Lower leg skin (tissue), 4 donors: ENCODE measurements around the gene THBS2. TPM values are rescaled to one million over a fixed set of nuclear protein-coding genes. Genes with fewer than 3 reads are reported as not detected.
A peak's percentile ranks its signal among the peaks of the same experiment; 100 is the strongest.

Source experiments
- DNase-seq, 2 donors: peaks; one replicate each; pipeline ENCODE4 v3.0.0-alpha.2; 2019; ENCODE audit warnings: low spot score in 2 of 2
- H3K4me3 ChIP-seq: fragments of 200-600 bp; sonication (generic); 2 replicates; pipeline ENCODE4 v1.5.1; 2017; ENCODE audit warnings: mild to moderate bottlenecking, low read depth; ENCODE audit not compliant: poor library complexity, severe bottlenecking
- POLR2A ChIP-seq, 2 donors: fragments of 450-650 bp; IDR thresholded peaks; one replicate each; pipeline ENCODE4 v1.6.1; 2016 to 2017; ENCODE audit warnings: antibody characterized with exemption in 2 of 2, mild to moderate bottlenecking in 1 of 2, moderate library complexity in 1 of 2
- WGBS, 2 donors: methylation state at CpG; one replicate each; pipeline ENCODE4 v1.1.5; 2018; 5-methylcytosine and 5-hydroxymethylcytosine counted together
- intact Hi-C: fragments of 100-400 bp; cut with DNase I; formaldehyde crosslinking; loops from one replicate; pipeline ENCODE4 v1.15.0; 2023; ENCODE audit warnings: low total_unique reads
- total RNA-seq, 4 donors: library from RNA; depleted of rRNA; stranded (reverse); fragments of >200 nt; gene quantifications; one replicate each; pipeline ENCODE4 v1.1.0, GENCODE V29; 2016
- TF ChIP-seq, protein P1 (sequence below), 3 donors: fragments of 450-650 bp; IDR thresholded peaks; one replicate each; pipeline ENCODE4 v1.5.1; 2016; ENCODE audit warnings: antibody characterized with exemption in 3 of 3, mild to moderate bottlenecking in 3 of 3, moderate library complexity in 2 of 3

THBS2 gene
- total RNA-seq, 4 donors from 2014 or later = 72.1 to 135 (median 103) TPM

DNA sequence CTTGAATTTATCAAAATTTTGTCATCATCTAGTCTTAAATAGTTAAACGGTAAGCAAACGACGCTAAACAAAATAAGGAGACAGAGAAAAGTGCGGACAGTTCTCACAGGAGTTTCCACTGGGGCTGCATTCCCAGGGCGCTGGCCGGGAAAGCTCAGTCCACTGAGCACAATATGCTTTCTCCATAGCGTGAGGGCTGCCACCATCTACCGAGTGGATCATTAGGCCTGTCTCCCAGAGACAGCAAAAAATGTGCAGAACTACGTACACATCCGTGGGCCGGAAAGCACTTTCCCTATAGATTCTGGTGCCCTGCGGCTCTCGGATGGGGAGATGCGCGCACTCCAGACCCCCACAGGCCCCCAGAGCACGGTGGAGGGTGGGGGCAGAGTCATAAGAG, 84.9 kb downstream of the THBS2 start:
- intact Hi-C loops = no loop called here
- TF ChIP-seq, protein P1, sequence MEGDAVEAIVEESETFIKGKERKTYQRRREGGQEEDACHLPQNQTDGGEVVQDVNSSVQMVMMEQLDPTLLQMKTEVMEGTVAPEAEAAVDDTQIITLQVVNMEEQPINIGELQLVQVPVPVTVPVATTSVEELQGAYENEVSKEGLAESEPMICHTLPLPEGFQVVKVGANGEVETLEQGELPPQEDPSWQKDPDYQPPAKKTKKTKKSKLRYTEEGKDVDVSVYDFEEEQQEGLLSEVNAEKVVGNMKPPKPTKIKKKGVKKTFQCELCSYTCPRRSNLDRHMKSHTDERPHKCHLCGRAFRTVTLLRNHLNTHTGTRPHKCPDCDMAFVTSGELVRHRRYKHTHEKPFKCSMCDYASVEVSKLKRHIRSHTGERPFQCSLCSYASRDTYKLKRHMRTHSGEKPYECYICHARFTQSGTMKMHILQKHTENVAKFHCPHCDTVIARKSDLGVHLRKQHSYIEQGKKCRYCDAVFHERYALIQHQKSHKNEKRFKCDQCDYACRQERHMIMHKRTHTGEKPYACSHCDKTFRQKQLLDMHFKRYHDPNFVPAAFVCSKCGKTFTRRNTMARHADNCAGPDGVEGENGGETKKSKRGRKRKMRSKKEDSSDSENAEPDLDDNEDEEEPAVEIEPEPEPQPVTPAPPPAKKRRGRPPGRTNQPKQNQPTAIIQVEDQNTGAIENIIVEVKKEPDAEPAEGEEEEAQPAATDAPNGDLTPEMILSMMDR (IDR thresholded peaks at IDR 0.05) = no peak
- no peak for TF ChIP-seq POLR2A (IDR thresholded peaks at IDR 0.05)
- DNase-seq = no peak
- 85 to 87% methylated on average over 16 of the region's 16 CpGs for WGBS, 2 donors
- no peak overlapping the region for H3K4me3 ChIP-seq

DNA sequence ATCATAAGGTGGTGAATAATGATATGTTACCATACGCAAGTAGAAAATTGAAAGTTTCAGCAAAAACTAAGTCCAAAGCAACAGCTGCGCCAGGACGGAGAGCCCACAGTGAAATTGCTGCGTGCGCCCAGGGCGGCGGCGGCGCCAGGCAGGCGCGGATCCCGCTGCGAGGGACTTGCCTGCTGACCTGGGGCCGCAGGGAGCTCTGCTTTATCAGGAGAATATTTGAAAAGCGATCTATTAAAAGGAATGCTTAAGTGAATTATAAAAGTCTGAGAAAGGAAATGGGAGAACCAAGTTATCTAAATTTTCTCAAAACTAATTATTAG, 85.4 kb downstream of the THBS2 start:
- DNase-seq = no peak
- intact Hi-C loops = no loop called here
- WGBS, 2 donors = 96% methylated on average over 15 of the region's 15 CpGs
- H3K4me3 ChIP-seq = no peak overlapping the region
- TF ChIP-seq, protein P1 (IDR thresholded peaks at IDR 0.05) = no peak
- TF ChIP-seq POLR2A (IDR thresholded peaks at IDR 0.05) = no peak

DNA sequence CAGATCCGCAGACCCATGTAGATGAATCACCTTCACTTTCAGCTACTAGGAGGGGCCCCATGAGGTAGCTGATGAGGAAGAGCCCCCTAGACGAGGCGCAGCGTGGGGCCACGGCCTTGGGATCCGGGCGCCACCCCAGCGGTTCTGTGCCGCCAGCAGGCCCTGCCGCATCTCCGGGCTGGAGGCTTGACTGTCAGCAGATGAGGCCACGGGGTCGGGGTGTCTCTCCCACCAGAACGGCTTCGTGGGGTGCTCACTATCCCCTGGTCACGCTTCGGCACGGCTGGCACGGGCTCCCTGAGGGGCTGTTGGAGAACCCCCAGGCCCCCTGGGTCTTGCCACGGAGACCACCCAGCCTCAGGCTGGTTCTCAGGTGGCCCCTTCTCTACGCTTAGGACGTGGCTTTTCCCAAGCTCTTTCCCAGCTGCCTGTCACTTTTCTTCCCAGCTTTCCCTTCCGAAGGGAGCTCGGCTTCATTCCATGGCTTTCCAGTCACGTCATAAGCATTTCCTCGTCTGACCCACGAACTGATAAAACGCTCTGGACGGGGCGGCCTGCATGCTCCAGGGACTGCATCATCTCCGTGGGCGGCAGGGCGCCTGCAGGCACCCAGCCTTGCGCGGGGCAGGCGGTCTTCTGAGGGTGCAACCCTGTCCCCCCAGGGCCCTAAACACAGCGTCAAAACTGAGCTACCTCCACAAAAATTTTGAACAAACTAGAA, 85.9 kb downstream of the THBS2 start:
- TF ChIP-seq, protein P1 (IDR thresholded peaks at IDR 0.05) = no peak
- TF ChIP-seq POLR2A (IDR thresholded peaks at IDR 0.05) = no peak
- no peak overlapping the region for H3K4me3 ChIP-seq
- 88 to 90% methylated on average over 37 of the region's 37 CpGs for WGBS, 2 donors
- no peak for DNase-seq
- intact Hi-C loops = no loop called here

DNA sequence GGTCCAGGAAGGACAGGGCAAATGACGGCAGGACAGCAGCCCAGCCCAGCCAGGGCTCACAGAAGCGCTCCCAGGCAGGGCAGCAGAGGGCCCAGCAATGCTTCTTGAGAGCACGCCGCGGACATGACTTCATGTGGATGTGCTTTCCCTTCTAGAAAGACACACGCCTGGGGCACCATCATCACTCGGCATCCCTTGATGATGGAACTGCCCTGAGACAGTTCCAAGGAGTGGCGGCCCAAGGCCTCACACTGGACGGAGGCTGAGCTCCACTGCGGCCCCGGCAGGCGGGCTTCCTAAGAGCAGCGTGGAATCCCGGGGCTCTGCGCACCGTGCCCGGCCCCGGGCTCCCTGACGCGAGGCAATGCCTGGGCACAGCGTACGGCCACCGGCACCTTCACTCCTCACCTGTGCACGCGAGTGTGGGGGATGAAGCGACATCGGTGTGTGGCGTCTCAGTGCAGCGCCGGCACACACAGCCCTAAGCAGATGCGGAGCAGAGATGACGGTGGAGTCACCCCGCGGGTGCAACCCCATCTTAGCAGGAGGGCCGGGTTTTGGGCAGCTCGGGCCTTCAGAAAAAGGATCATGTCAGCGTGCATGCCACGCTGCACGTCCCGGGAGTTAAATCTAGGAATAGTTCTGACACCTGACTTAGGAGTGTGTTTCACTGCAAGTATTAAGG, 86.6 kb downstream of the THBS2 start:
- DNase-seq = peak in 1 of 2 donors; percentile 64
- intact Hi-C loops = no loop called here
- no peak overlapping the region for H3K4me3 ChIP-seq
- TF ChIP-seq POLR2A (IDR thresholded peaks at IDR 0.05) = no peak
- TF ChIP-seq, protein P1 (IDR thresholded peaks at IDR 0.05) = no peak
- WGBS, 2 donors = 94 to 97% methylated on average over 34 to 39 of the region's 40 CpGs
